Left ventricle myocardium superior (tissue), 1 donor: ENCODE data around the gene CARNS1. TPM values are rescaled to one million over a fixed set of nuclear protein-coding genes. Genes with fewer than 3 reads are reported as not detected.
A peak's percentile ranks its signal among the peaks of the same experiment; 100 is the strongest.

Source experiments
- ATAC-seq: fragments of 200-7000 bp; cut with Tn5 transposase; one replicate; pipeline ENCODE4 v1.9.1; 2020; ENCODE audit warnings: mild to moderate bottlenecking, moderate library complexity
- DNase-seq: peaks from one replicate; pipeline ENCODE4 v3.0.0-alpha.2; 2020
- intact Hi-C: fragments of 100-400 bp; cut with micrococcal nuclease; formaldehyde crosslinking; loops from one replicate; pipeline ENCODE4 v1.11.0; 2022
- total RNA-seq: library from RNA; stranded (reverse); fragmentation: NEBNext Ultra II Directional; extraction: Animal tissue kit (Norgen Biotek cat#: 25700); gene quantifications from one replicate; pipeline ENCODE4 v1.2.1, GENCODE V29; 2021
- donor health status: DM: no; HTN: yes; CAD: no; lungs with severe emphysema.

Gene CARNS1
- total RNA-seq, 1 donor from 2014 or later: 18.0 TPM

DNA sequence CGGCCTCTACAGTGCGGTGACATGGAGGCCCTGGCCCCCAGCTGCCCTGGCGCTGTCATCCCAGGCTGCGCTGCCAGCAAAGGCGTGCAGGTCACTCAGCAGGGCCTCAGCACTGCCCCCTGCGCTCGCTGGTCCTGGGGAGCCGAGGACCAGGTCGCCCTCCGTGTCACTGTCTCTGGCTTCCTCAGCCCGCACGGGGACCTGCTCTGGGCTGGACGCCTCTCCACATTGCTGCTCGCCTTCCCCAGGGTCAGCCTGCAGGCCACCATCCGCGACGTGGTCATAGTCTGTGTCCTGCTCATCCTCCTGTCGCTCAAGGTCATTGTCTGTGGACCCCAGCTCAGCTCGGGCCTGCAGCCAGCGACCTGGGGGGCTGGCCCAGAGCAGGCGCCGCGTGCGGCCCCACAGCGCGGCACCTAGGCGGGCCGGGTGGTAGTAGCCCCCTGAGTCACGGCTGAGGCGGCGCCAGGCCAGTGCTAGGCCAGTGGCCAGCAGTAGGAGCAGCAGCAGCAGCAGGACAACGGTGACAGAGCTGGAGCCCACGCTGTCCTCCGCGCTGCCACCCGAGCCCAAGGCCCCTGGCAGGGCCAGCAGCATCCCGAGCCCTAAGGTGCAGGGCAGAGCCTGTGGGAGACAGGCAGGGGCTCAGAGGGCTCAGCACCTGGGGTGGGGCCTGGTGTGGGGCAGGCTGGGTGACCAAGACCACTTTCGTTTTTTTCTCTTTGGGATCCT, 20.4 kb downstream of the CARNS1 start:
- ATAC-seq (no peak), DNase-seq (no peak)
- intact Hi-C loops: no loop called here

DNA sequence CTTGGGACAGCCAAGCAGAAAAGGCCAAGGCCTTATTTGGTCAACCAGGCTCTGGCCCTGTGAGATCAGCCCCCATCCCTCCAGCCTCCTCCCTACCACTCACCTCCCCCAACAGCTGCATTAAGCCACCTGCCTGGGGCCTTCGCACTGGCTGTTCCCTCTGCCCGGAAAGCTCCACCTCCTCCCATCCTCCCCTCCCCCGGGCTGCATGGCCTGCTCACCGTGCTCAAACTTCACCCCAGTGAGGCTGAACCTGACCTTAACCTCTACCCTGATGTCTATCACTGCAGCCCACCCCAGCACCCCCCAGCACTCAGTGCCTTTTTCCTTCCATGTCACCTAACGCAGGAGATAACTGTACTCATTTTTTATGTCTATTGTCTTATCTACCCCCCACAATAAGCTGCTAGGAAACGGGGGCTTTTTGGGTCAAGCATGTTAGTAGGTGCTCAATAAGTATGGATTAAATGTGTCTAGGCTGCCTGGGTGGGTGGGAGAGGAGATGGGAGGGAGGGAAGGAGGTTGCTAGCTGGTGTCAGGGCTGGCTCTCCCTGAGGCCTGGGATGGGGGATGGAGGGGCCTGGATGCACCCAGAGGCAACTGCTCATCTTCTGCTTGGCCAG, 21.1 kb downstream of the CARNS1 start:
- intact Hi-C loops: no loop called here
- no peak for DNase-seq
- peak; percentile 2 for ATAC-seq

DNA sequence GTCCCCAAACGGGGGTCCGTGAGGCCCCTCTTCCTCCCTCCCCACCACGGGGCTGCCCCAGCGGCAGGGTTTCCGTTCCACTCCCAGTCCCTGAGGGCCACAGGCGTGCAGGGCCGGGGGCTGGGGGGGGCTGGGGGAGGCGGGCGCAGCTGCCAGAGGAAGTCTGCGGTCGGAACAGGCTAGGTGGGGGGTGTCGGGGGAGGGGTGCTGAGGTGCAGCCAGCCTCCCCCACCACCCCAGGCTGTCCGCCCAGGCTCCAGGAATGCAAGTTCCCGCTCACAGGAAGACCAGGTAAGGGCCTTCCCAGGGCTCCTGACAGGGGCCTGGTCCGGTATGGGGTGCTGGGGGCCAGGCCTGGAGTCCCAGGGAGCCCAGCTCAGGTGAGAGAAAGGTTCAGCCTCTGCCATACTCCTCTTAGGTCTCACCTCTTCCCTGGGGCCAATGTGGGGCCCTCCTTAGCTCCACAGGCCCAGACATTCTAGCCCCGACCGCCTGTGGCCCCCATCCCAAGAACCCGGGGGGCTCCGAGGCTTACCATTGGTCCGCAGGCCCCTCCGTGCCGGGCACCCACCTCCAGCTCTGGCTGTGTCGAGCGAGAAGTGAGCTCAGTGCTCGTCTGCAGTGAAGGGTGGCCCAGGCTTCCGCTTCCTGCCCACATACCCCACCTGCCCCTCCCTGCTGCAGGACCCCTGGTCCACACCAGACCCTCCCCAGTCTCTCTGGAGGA, 21.8 kb downstream of the CARNS1 start, which contains the start of gene PTPRCAP:
TSS of gene PTPRCAP (minus strand) at position 601 of the 727 bp plus-strand sequence. CDS start at position 538, 63 bp downstream.
- DNase-seq (no peak), ATAC-seq (peak; percentile 4)
- intact Hi-C loops: no loop called here

DNA sequence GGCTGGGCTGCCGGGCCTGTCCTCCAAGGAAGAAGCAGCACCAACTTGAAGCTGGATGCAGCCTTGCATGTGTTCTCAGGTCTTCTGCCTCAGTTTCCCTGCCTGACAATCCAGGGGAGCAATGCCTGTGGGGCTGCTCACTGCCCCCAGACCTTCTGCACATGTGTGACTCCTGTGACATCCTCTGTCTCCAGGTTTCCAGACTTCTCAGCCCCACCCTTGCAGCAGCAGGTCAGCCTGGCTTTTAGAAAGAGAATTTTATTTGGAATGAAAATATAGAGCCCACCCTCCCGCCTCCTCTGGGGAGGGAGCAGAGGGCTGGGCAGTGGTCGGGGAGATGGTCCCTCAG, 22.3 kb downstream of the CARNS1 start:
- DNase-seq: no peak
- no peak for ATAC-seq
- intact Hi-C loops: no loop called here

DNA sequence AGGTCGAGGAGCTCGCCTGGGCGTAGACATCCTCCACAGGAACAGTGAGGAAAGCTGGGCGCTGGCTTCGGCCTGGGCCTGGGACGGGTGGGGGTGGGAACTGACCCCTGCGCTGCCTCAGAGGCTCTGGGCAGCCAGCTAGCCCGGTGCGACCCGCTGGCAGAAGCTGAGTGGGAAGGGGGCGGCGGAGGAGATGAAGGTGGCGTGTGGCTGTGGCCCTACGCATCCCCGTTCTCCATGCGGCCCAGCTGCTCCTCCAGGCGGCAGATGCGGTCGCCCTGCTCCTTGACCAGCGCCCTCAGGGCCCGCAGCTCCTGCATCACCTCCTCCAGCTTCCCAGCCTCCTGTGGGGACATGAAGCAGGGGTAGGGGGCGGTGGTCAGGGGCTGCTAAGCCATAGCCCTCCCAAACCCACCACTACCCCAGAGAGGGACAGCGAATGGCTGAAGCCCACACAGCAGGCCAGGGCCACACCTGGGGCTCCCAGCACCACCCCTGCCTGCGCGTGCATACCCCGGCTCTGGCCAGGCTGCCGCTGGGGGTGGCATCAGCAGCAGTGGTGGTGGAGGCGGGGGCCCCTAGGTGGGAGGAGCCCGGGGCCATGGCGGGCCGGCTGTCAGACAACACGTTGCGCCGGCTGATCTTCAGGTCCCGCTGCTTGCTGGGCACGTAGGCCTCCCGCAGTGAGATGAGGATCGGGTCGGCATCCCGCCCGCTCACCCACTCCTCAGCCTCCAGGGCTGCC, 22.9 kb downstream of the CARNS1 start:
- peak; percentile 58 for DNase-seq
- ATAC-seq: no peak
- intact Hi-C loops: no loop called here

- intact Hi-C loops: no loop called here
- ATAC-seq (no peak), DNase-seq (peak; percentile 60)
Measured at GRCh38 chr11:67439321-67440228, 24.1 kb downstream of the CARNS1 start.

GRCh38 chr11:67440229-67441097, 25.0 kb downstream of the CARNS1 start:
- no peak for ATAC-seq
- no peak for DNase-seq
- intact Hi-C loops: no loop called here

DNA sequence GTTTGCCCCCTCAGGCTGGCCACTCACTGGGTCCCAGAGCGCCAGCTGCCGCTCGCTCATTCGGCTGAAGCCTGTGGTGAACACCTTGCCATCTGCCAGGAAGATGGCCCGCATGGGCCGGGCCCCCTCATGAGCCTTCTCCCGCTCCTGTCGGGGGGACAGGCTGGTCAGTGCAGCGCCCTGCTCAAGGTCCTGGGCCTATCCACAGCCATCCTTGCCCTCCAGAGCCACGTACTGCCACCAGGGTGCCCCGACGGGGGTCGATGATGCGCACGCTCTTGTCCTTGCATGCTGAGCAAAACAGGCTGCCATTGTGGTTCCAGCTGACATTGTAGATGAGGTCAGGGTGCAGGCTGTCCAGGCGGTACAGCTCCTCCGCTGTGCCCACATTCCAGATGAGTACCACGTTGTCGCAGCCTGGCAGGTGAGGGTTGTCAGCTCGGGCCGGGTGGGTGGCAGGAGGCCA, 25.7 kb downstream of the CARNS1 start:
- no peak for ATAC-seq
- intact Hi-C loops: no loop called here
- DNase-seq: no peak

DNA sequence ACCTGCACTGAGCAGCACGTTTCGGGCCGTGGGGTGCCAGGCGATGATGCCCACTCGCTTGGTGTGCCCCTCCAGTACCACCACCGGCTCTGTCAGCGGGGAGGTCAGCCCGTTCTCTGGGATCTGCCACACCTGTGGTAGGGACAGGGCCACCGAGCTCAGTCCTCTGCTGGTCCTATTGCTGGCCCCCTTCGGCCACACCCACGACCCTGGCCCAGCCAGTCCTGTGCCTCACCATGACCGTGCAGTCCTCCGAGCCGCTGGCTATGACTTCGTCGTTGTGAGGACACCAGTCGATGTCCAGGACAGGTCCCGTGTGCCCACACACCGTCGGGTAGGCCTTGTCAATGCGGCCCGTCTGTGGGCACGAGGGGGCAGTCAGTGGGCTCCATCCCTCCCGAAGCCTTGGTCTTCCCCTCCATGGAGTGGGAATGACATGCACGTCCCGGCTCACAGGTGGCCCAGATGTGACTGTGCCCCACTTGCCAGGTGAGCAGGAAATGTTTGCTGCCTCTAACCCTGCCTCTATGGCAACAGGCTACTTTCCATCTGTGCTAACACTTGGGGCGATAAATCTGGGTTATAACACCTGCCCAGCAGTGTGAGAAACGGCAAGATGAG, 26.4 kb downstream of the CARNS1 start:
- ATAC-seq: no peak
- intact Hi-C loops: no loop called here
- DNase-seq: no peak

DNA sequence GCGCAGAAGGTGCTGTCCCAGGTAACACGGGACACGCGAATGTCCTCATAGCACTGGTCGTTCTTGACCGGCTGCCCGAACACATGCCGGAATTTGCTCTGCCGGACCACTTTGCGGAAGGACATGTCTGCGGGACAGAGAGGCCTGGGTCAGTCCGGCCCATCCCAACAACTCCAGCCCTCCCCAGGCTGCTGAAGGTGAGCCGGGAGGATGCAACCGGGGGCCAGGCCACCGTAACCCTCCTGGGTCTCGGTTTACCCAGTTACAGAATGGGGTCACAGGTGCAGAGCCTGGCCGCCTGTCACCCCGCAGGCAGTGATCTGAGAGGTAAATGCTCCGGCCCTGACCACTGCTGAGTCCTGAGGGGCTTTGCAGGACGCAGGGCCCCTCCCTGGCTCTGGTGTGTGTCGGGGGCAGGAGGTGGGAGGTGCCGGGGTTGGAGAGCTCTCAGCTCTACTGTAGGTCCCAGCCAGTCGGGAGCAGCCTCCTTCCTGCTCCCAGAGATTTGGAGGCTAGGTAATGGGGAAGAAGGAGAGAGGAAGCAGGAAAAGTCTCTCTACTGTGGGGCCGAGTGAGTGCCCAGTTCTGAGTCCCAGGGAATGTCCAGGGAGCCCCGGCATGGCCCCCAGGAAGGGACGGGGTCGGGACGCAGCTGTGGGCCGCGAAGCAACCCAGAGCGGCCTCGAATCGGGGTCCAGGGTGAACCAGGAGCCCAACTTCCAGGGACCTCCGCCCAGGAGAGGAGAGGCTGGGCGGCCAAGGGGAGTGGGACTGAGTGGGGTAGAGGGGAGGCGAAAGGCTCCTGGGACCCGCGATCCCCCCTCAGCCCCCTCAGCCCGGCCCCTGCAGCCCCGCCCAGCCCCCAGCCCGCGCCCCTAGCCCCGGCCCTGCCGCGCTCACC, 27.3 kb downstream of the CARNS1 start:
- DNase-seq (no peak), ATAC-seq (peak; percentile 1)
- intact Hi-C loops: no loop called here

GRCh38 chr11:67445515-67445914, 30.0 kb downstream of the CARNS1 start:
- intact Hi-C loops: no loop called here
- DNase-seq (no peak), ATAC-seq (no peak)

GRCh38 chr11:67448220-67448609, 32.7 kb downstream of the CARNS1 start:
- DNase-seq: no peak
- intact Hi-C loops: no loop called here
- ATAC-seq: no peak

GRCh38 chr11:67449116-67449844, 33.8 kb downstream of the CARNS1 start:
- intact Hi-C loops: no loop called here
- ATAC-seq (peak; percentile 57), DNase-seq (no peak)

DNA sequence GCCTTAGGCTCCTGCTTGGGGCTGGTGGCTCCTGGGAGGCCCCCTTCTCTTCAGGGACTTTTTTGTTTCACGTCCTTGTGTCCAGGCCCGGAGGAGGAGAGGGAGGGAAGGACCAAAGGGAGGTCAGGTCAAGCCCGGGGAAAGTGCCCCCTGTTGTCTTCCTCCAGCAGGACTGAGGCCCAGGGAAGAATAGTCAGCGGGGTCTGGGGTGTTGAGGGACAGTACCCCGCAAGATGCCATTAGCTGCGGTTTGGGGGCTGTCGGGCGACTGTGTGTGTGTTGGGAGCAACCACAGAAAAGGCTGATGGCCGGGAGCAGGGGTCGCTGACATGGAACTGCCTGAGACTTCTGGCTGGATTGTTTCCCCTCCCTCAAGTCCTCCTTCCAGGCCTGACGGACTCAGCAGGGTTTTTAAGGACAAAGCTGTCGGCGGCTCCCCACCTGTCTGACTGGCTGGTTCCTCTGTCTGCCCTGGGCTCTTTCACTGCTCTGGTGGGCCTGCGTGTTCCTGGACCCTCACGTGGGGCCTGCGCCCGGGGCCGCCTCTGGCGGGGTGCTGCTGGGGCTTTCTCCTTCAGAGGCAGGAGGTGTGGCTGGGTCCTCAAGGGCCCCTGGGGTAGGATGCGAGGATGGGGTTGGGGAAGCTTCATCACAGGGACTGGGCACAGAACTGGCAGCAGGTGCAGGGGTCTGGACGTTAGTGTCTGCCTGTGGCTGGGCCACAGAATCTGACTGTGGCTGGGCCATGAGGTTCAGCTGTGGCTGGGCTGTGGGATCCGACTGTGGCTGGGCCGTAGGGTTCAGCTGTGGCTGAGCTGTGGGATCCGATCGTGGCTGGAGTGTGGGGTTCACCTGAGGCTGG, 35.5 kb downstream of the CARNS1 start:
- intact Hi-C loops: no loop called here
- no peak for DNase-seq
- no peak for ATAC-seq

DNA sequence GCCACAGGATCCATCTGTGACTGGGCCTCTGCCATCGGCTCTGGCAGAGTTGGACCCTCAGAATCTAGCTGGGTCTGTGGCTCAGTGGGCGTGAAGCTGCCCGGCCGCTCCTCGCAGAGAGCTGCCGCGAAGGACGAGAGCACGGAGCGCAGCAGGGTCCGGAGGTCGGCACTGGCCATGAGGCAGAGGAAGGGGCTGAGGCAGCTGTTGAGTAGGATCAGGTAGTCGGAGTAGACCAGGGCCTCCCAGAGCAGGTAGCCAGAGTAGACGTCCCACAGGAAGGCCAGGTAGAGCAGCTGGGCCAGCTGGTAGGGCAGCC, 36.1 kb downstream of the CARNS1 start:
- intact Hi-C loops: no loop called here
- no peak for DNase-seq

More for the DNA sequence above, 36.1 kb downstream of the CARNS1 start:
- ATAC-seq: no peak
